MM.1S (cell line): ENCODE results near the gene ZNF333.

Experiments
- CTCF ChIP-seq: fragments of 300-600 bp; sonication (generic); IDR thresholded peaks from 2 replicates; pipeline ENCODE4 v1.5.1; 2016; ENCODE audit warnings: antibody characterized with exemption, low read length, mixed read lengths
- EZH2 ChIP-seq: fragments of 300-600 bp; sonication (generic); optimal IDR thresholded peaks from 2 replicates; pipeline ENCODE3; 2017; ENCODE audit warnings: low read depth, mild to moderate bottlenecking, antibody characterized with exemption, low read length, mixed read lengths

- TF ChIP-seq EZH2: no peak
- no peak for TF ChIP-seq CTCF
These were observed 38.7 kb downstream of the ZNF333 start for GRCh38 chr19:14728595-14728994.
